ENCODE results near the gene ICAM1. TPM values are rescaled to one million over a fixed set of nuclear protein-coding genes. Genes with fewer than 3 reads are reported as not detected.

The ICAM1 gene
- total RNA-seq, 2 donors from 2014 or later = 41.4 to 160 TPM

GRCh38 chr19:10318807-10319682 lies 48.1 kb downstream of the ICAM1 start:
- Histone ChIP-seq H3K4me3 (no peak overlapping the region), H3K36me3 (peaks cover 48% of the 10 kb centered on the region), H3K4me1 (ENCODE audit: control insufficient read depth in 1 of 2, low read depth in 2 of 2) (peaks cover 4 to 10% of the 10 kb centered on the region in 2 donors), H3K9me3 (no peaks in the 10 kb centered on the region), H3K27me3 (replicated peaks; ENCODE audit: insufficient read depth) (no peaks in the 10 kb centered on the region), H3K27ac (no peak overlapping the region)
- ATAC-seq (ENCODE audit: insufficient number of reproducible peaks, low FRiP score, low read depth) (no peak), DNase-seq (ENCODE audit: low spot score) (no peak)
- no peak for TF ChIP-seq CTCF (IDR thresholded peaks at IDR 0.05)

GRCh38 chr19:10320602-10321416 lies 49.9 kb downstream of the ICAM1 start:
- H3K36me3 ChIP-seq = peaks cover 66% of the 10 kb centered on the region
- no peak for TF ChIP-seq CTCF (IDR thresholded peaks at IDR 0.05)
- DNase-seq (ENCODE audit: low spot score) = no peak
- H3K27me3 ChIP-seq (replicated peaks; ENCODE audit: insufficient read depth) = no peaks in the 10 kb centered on the region
- H3K9me3 ChIP-seq = no peaks in the 10 kb centered on the region
- H3K27ac ChIP-seq = no peak overlapping the region
- no peak for ATAC-seq (ENCODE audit: insufficient number of reproducible peaks, low FRiP score, low read depth)
- H3K4me3 ChIP-seq = no peak overlapping the region
- peaks cover 0 to 4% of the 10 kb centered on the region in 2 donors for H3K4me1 ChIP-seq (ENCODE audit: control insufficient read depth in 1 of 2, low read depth in 2 of 2)

- Histone ChIP-seq H3K4me3 (no peak overlapping the region), H3K9me3 (no peaks in the 10 kb centered on the region), H3K27ac (no peak overlapping the region), H3K4me1 (ENCODE audit: control insufficient read depth in 1 of 2, low read depth in 2 of 2) (no peaks in the 10 kb centered on the region), H3K36me3 (peaks cover 67% of the 10 kb centered on the region), H3K27me3 (replicated peaks; ENCODE audit: insufficient read depth) (no peaks in the 10 kb centered on the region)
- DNase-seq (ENCODE audit: low spot score) (no peak), ATAC-seq (ENCODE audit: insufficient number of reproducible peaks, low FRiP score, low read depth) (no peak)
- TF ChIP-seq CTCF (IDR thresholded peaks at IDR 0.05) = no peak
Observed at GRCh38 chr19:10321417-10321797, 50.5 kb downstream of the ICAM1 start.

GRCh38 chr19:10321874-10322835 lies 51.2 kb downstream of the ICAM1 start:
- H3K27me3 ChIP-seq (replicated peaks; ENCODE audit: insufficient read depth) = no peaks in the 10 kb centered on the region
- ATAC-seq (ENCODE audit: insufficient number of reproducible peaks, low FRiP score, low read depth) (no peak), DNase-seq (ENCODE audit: low spot score) (no peak)
- TF ChIP-seq CTCF (IDR thresholded peaks at IDR 0.05) = no peak
- H3K4me3 ChIP-seq = no peak overlapping the region
- H3K27ac ChIP-seq = no peak overlapping the region
- peaks cover 70% of the 10 kb centered on the region for H3K36me3 ChIP-seq
- H3K9me3 ChIP-seq = no peaks in the 10 kb centered on the region
- no peaks in the 10 kb centered on the region for H3K4me1 ChIP-seq (ENCODE audit: control insufficient read depth in 1 of 2, low read depth in 2 of 2)

Measured in thoracic aorta (tissue), 2 donors.